HG02759 (cell line): ENCODE data around the gene ARPIN.
"Not testable (repeated sequence)": the region's sequence is repeated elsewhere in the genome, so short reads cannot be mapped to it uniquely, and the experiment has no call there.

Experiments used
- ATAC-seq: cut with Tn5 transposase; IDR thresholded peaks from one replicate; pipeline ENCODE4 v1.9.1; 2021; ENCODE audit warnings: mild to moderate bottlenecking, moderate library complexity; ENCODE audit not compliant: unreplicated experiment

The ARPIN gene

GRCh38 chr15:89910891-89911626, 1.7 kb downstream of the ARPIN start:
- no peak for ATAC-seq

GRCh38 chr15:89909611-89910010, 3.1 kb downstream of the ARPIN start:
- ATAC-seq = no peak

DNA sequence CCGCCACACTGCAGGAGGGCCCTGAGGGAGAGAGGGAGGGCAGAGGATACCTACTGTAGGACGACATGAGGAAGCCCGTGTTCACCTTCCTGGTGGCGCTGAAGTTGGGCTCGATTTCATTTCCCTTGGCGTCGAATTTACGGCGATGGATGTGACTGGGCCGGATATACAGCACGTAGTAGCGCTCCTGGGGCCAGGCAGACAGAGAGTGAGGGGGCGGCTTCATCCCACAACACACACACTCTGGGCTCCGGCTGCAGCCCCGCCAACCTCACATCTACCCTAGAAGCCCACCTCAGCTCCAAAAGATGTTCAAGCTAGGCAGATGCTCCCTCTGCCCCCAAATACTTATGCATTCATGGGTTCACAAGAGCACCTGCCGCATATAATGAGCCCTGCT, 4.5 kb downstream of the ARPIN start:
- ATAC-seq = no peak

GRCh38 chr15:89907289-89907688, 5.5 kb downstream of the ARPIN start:
- no peak for ATAC-seq

- ATAC-seq = no peak
Measured at GRCh38 chr15:89905846-89906378, 6.8 kb downstream of the ARPIN start.

DNA sequence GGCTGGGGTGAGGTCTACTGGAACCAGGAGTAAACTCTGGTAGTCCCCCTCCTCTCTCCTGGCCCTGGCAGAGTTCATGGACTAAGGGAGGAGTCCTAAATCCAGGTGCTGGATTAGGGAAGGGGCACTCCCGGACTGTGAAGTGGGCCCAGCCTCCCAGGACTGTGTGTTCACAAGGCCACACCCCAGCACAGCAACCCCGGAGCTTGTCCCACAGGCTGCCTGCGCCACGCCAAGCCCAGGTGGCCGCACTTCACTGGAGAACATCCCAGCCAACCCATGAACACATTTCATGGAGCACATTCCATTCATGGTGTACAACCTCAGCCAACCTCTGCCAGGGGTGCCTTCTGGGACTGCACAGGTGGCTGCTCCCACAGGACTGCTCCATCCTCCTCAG, 8.2 kb downstream of the ARPIN start:
- no peak for ATAC-seq

DNA sequence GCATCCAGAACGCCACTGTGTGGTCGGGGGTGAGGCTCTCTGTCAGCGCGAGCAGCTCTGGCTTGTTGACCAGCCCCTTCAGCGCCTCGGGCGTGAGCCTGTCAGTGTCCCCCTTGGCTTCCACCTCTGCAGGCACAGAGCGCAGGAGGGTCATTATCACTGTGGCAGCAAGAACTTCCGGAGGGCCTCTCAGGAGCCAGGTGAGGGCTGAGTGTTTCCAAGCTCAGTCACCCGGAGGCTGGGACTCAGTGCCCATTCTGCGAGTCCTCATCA, 9.0 kb downstream of the ARPIN start:
- no peak for ATAC-seq

GRCh38 chr15:89903015-89903857, 9.5 kb downstream of the ARPIN start:
- no peak for ATAC-seq

GRCh38 chr15:89900849-89901248, 11.9 kb downstream of the ARPIN start:
- no peak for ATAC-seq

- no peak for ATAC-seq
Measured at GRCh38 chr15:89899951-89900567, 12.7 kb downstream of the ARPIN start.

DNA sequence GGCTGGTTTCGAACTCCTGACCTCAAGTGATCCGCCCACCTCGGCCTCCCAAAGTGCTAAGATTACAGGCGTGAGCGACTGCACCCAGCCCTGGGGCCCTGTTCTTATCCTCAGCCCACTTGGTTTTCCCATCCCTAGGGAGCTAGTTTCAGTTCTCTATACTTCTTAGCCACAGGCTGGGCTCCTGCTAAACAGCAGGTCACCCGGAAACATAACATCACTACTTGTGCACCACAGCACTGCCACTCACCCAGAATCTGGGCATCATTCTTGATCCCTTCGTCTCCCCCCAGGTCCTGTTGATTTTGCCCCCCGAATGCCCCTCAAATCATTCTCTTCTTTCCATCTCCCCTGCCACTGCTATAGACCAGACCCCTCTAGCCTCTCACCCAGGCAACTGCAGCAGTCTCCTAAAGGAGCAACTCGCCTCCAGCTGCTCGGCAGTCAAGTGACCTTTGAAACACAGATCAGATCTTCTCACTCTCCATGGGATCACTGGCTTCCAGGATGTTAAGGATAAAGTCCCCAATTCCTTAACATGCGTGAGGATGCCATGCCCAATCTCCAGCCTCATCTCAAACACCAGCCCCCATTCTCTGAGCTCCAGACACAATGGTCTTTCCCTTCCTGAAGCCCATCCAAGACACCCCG, 13.3 kb downstream of the ARPIN start:
- no peak for ATAC-seq

DNA sequence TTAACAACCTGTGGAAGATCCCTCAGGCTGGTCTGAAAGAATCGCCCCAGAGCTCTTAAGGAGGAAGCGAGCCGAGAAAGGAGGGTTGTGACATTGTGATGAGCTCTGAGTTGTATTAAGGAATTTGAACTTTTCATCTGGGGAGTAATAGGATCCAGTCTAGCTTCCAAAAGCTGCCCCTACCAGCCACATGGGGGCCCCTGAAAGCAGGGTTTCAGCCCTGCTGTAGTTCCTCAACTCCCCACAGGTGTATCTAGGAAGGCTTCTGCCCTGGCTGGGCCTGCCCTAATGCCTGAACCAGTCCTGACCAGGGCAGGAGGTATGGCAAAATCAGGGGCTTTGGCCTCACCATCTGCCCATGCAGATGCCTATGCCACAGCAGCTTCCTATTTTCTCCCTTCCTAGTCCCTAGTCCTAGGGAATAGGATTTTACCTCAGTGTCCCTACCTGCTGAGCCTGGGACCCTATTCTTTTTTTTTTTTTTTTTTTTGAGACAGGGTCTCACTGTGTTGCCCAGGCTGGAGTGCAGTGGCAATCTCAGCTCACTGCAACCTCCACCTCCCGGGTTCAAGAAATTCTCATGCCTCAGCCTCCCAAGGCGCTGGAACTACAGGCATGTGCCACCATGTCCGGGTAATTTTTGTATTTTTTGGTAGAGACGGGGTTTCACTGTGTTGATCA, 14.0 kb downstream of the ARPIN start:
- ATAC-seq = peak; percentile 60

- no peak for ATAC-seq
Measured at GRCh38 chr15:89898146-89898545, 14.6 kb downstream of the ARPIN start.

- ATAC-seq = peak; percentile 91
Measured at GRCh38 chr15:89893696-89894447, 18.9 kb downstream of the ARPIN start, which contains the start of gene AP3S2. TSS of gene AP3S2 (minus strand) at chr15:89893994. CDS start at chr15:89893949, 45 bp downstream.

GRCh38 chr15:89893027-89893426, 19.7 kb downstream of the ARPIN start:
- no peak for ATAC-seq

DNA sequence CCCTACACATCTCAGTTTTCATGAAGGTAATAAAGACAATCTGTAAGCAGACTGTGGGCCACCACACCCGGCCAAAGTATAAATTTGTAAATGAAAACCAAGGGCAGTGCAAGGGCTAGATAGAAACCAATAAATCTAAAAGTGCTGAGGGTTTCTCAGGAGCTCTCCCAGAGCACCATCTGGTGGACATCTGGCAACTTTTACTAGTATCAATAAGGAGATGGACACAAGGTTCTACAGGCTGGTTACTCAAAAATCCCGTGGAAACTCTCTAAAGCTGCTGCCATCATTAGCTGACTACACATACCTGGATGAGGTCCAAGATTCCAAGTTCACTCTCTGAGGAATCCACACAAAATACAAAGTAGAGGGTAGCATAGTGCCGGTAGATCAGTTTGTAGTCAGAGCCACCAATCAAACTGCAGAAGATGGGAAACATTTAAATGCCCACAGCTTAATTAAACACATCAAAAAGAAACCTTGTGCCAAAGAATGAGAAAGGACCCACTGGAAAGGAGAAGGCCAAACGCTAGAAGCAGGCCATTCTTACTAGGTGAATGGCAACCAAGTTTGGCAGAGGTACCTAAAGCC, 24.4 kb downstream of the ARPIN start:
- ATAC-seq = no peak

DNA sequence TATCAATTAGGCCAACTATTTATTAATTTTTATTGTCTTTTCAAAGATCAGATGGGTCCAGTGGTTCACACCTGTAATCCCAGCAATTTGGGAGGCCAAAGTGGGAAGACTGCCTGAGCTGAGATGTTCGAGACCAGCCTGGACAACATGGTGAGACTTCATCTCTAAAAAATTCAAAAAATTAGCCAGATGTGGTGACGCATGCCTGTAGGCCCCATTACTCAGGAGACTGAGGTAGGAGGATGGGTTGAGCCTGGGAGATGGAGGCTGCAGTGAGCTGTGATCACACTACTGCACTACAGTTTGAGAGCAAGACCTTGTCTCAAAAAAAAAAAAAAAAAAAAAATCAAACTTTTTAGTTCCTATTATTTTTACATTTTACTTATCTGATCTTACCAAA, 27.1 kb downstream of the ARPIN start:
- no peak for ATAC-seq

DNA sequence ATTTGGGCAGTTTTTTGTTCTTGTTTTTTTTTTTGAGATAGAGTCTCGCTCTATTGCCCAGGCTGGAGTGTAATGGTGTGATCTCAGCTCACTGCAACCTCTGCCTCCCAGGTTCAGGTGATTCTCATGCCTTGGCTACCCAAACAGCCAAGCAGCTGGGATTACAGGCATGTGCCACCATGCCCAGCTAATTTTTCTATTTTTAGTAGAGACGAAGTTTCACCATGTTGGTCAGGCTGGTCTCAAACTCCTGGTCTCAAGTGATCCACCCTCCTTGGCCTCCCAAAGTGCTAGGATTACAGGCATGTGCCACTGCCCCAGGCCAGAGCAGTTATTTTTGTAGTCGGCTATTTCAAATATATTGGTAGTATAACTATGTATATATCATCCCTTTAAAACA, 27.6 kb downstream of the ARPIN start:
- not testable (repeated sequence) for ATAC-seq

GRCh38 chr15:89883518-89883917, 29.2 kb downstream of the ARPIN start:
- ATAC-seq = no peak

DNA sequence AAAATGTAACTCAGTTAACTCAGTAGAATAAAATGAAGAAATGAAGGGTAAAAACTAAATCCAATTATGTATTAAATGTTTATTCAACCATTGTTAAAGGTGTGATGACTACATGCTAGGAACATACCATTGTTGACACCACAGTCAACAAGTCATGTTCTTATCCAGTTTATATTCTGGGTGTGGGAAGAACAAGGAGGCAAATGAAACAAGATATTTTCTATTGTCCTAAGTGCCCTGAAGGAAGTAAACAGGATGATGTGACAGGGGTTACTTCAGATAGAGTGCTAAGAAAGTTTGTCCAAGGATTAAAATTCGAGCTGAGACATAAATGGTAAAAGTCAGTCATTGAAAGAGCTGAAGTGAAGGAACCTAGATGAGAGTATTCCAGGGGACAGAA, 32.0 kb downstream of the ARPIN start:
- no peak for ATAC-seq
